Fibroblast of lung (primary cell): Measurements from ENCODE around the gene EXTL2.

ENCODE experiments used
- CTCF ChIP-seq, 2 donors: IDR thresholded peaks in 1 of 2; conservative IDR thresholded peaks in 1 of 2; 1 replicate in 1 of 2; 2 replicates in 1 of 2; pipeline ENCODE4 v1.5.1; 2011 to 2012; ENCODE audit warnings: low read length in 2 of 2, control low read depth in 1 of 2, inconsistent platforms in 1 of 2, low read depth in 1 of 2, mild to moderate bottlenecking in 1 of 2
- EZH2 ChIP-seq: IDR thresholded peaks from 2 replicates; pipeline ENCODE4 v1.5.1; 2012; ENCODE audit warnings: low read length, control low read depth, mild to moderate bottlenecking; ENCODE audit errors: missing control alignments

- TF ChIP-seq CTCF (conservative IDR thresholded peaks at IDR 0.05 in 1 of 2, IDR thresholded peaks at IDR 0.05 in 1 of 2; ENCODE audit: low read depth in 1 of 2, low read length in 2 of 2) (no peak), EZH2 (no peak)
Observed at GRCh38 chr1:100926240-100926639, 31.6 kb upstream of the EXTL2 start.
